Tibial artery (tissue), 4 donors: ENCODE measurements around the gene EEF1A1.
"Not testable (repeated sequence)": the region's sequence is repeated elsewhere in the genome, so short reads cannot be mapped to it uniquely, and the experiment has no call there.

Source experiments
- DNase-seq, 2 donors: peaks; one replicate each; pipeline ENCODE4 v3.0.0-alpha.2; 2019
- H3K27ac ChIP-seq, 2 donors: fragments of 200-600 bp; sonication (generic) in 1 of 2; 1 replicate in 1 of 2; 2 replicates in 1 of 2; pipeline ENCODE4 v1.5.1; 2018 to 2019; ENCODE audit warnings: mild to moderate bottlenecking in 1 of 2
- H3K27me3 ChIP-seq, 2 donors: fragments of 200-600 bp; sonication (generic) in 1 of 2; one replicate each; pipeline versions ENCODE4 v1.5.1 to v1.6.0; 2016 to 2019
- H3K36me3 ChIP-seq, 3 donors: fragments of 200-600 bp; sonication (generic) in 2 of 3; one replicate each; pipeline ENCODE4 v1.5.1; 2016 to 2019; ENCODE audit warnings: mild to moderate bottlenecking in 2 of 3
- H3K4me1 ChIP-seq, 4 donors: fragments of 200-600 bp; sonication (generic) in 2 of 4; 1 replicate in 3 of 4; 2 replicates in 1 of 4; pipeline ENCODE4 v1.5.1; 2016 to 2019
- H3K4me3 ChIP-seq, 2 donors: fragments of 200-600 bp; sonication (generic) in 1 of 2; 1 replicate in 1 of 2; 2 replicates in 1 of 2; pipeline ENCODE4 v1.5.1; 2018 to 2019; ENCODE audit warnings: mild to moderate bottlenecking in 2 of 2
- H3K9me3 ChIP-seq, 3 donors: fragments of 200-600 bp; sonication (generic) in 1 of 3; one replicate each; pipeline ENCODE4 v1.5.1; 2016 to 2019
- intact Hi-C: fragments of 100-400 bp; cut with DNase I; formaldehyde crosslinking; loops from one replicate; pipeline ENCODE4 v1.15.0; 2023; ENCODE audit warnings: low total_unique reads
- TF ChIP-seq, protein P1 (sequence below), 2 experiments: fragments of 200-600 bp in 1 of 2; fragments of 450-650 bp in 1 of 2; IDR thresholded peaks; one replicate each; pipeline ENCODE4 v1.5.1; 2017 to 2019; ENCODE audit warnings: antibody characterized with exemption in 2 of 2, mild to moderate bottlenecking in 1 of 2, moderate library complexity in 1 of 2

EEF1A1 gene

DNA sequence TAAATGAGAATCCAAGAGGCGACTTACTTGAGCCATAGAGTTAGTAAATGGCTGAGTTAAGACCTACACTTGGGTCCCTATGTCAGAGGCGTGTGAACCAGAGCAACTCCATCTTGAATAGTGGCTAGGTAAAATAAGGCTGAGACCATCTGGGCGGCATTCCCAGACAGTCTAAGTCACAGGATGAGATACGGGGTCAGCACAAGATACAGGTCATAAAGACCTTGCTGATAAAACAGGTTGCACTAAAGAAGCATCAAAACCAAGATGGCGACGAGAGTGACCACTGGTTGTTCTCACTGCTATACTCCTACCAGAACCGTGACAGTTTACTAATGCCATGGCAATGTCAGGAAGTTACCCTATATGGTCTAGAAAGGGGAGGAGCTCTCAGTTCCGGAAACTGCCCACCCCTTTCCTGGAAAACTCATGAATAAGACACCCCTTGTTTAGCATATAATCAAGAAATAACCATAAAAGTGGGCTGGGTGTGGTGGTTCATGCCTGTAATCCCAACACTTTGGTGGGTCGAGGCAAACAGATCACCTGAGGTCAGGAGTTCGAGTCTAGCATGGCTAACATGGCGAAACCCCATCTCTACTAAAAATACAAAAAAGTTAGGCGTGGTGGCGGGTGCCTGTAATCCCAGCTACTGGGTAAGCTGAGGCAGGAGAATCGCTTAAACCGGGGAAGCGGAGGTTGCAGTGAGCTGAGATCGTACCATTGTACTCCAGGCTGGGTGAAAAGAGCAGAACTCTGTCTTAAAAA, 43.9 kb upstream of the EEF1A1 start:
- Histone ChIP-seq H3K9me3 (no peaks in the 10 kb centered on the region), H3K4me3 (no peak overlapping the region), H3K36me3 (no peaks in the 10 kb centered on the region), H3K4me1 (no peaks in the 10 kb centered on the region), H3K27me3 (no peaks in the 10 kb centered on the region), H3K27ac (no peak overlapping the region)
- TF ChIP-seq, protein P1, sequence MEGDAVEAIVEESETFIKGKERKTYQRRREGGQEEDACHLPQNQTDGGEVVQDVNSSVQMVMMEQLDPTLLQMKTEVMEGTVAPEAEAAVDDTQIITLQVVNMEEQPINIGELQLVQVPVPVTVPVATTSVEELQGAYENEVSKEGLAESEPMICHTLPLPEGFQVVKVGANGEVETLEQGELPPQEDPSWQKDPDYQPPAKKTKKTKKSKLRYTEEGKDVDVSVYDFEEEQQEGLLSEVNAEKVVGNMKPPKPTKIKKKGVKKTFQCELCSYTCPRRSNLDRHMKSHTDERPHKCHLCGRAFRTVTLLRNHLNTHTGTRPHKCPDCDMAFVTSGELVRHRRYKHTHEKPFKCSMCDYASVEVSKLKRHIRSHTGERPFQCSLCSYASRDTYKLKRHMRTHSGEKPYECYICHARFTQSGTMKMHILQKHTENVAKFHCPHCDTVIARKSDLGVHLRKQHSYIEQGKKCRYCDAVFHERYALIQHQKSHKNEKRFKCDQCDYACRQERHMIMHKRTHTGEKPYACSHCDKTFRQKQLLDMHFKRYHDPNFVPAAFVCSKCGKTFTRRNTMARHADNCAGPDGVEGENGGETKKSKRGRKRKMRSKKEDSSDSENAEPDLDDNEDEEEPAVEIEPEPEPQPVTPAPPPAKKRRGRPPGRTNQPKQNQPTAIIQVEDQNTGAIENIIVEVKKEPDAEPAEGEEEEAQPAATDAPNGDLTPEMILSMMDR (IDR thresholded peaks at IDR 0.05) = no peak
- DNase-seq = no peak
- intact Hi-C loops = no loop called here

DNA sequence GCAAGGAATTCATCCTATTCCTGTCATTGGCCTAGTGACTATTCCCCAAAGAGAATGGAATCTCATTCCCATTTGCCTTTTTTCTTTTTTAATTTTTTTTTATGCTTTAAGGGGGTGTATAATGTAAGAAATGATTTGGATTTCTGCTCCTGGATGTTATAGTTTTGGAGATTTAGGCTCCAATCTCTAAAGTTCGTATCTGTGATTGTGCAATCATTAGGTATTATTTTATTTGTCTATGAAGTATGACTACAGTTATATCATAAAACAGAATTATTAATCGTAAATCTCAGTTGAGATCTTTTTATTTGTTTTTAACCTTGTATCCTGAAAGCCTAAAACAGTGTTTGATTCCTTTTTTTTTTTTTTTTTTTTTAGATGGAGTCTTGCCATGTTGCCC, 41.7 kb upstream of the EEF1A1 start:
- intact Hi-C loops = no loop called here
- TF ChIP-seq, protein P1 (IDR thresholded peaks at IDR 0.05) = no peak
- Histone ChIP-seq H3K27ac (no peak overlapping the region), H3K27me3 (no peaks in the 10 kb centered on the region), H3K36me3 (no peaks in the 10 kb centered on the region), H3K9me3 (no peaks in the 10 kb centered on the region), H3K4me1 (no peaks in the 10 kb centered on the region), H3K4me3 (no peak overlapping the region)
- DNase-seq = no peak

DNA sequence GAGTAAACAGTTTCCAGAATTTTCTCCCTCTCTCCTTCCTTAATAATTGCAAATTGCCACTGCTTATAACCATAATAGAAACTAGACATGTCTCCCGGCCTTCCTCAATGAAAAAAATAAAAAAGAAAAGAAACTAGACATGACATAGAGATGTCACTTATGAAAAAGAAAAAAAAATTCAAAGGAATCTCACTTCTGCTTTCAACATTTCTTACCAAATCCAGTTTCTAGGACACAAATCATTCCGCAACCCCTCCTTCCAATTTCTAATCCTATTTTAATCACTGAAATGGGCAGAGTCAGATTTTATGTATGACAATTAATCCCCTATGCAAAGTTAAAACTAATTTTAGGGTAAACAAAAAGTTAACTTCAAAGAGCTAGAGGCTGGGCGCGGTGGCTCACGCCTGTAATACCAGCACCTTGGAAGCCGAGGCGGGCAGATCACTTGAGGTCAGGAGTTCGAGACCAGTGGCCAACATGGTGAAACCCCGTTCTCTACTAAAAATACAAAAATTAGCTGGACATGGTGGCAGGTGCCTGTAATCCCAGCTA, 40.1 kb upstream of the EEF1A1 start:
- Histone ChIP-seq H3K27me3 (no peaks in the 10 kb centered on the region), H3K27ac (no peak overlapping the region), H3K4me1 (no peaks in the 10 kb centered on the region), H3K9me3 (no peaks in the 10 kb centered on the region), H3K4me3 (no peak overlapping the region), H3K36me3 (no peaks in the 10 kb centered on the region)
- TF ChIP-seq, protein P1 (IDR thresholded peaks at IDR 0.05) = no peak
- intact Hi-C loops = no loop called here
- no peak for DNase-seq

DNA sequence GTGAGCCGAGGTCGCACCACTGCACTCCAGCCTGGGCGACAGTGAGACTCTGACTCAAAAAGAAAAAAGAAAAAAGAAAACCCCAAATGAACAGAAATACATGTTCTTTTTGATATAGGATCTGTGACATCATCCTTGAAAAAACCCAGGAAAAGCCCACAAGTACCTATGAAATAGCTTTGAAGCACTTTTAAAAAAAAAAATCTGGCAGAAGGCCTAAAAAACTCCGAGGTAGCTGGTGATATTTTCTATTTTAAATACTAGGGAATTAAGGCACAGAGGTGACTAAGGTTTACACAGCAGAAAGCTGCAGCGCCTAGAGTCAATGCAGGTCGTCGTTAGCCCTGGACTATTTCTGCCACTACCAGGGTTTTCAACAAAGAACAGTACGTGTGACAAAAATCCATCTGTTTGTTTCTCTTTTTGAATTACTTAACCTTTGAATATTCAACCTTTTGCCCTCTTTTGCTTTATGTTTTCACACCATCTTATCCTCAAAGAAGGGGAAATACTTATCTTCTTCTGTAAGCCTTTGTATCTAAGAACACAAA, 39.4 kb upstream of the EEF1A1 start:
- no peaks in the 10 kb centered on the region for H3K4me1 ChIP-seq
- no peak overlapping the region for H3K4me3 ChIP-seq
- H3K27ac ChIP-seq = no peak overlapping the region
- H3K36me3 ChIP-seq = no peaks in the 10 kb centered on the region
- no peak for DNase-seq
- H3K27me3 ChIP-seq = no peaks in the 10 kb centered on the region
- no peaks in the 10 kb centered on the region for H3K9me3 ChIP-seq
- intact Hi-C loops = no loop called here
- TF ChIP-seq, protein P1 (IDR thresholded peaks at IDR 0.05) = no peak

DNA sequence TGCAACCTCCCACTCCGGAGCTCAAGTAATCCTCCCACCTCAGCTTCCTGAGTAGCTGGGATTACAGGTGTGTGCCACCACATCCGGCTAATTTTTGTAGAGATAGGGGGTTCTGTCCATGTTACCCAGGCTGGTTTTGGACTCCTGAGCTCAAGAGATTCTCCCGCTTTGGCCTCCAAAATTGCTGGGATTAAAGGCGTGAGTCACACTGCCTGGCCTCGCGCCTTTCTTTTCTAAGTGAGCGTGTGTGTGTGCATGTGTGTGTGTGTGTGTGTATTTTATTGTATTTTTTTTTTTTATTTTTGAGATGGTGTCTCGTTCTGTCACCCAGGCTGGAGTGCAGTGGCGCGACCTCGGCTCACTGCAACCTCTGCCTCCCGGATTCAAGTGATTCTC, 38.6 kb upstream of the EEF1A1 start:
- intact Hi-C loops, H3K27me3 ChIP-seq, H3K36me3 ChIP-seq, H3K4me3 ChIP-seq, H3K27ac ChIP-seq, H3K4me1 ChIP-seq, H3K9me3 ChIP-seq, DNase-seq: not testable (repeated sequence)

DNA sequence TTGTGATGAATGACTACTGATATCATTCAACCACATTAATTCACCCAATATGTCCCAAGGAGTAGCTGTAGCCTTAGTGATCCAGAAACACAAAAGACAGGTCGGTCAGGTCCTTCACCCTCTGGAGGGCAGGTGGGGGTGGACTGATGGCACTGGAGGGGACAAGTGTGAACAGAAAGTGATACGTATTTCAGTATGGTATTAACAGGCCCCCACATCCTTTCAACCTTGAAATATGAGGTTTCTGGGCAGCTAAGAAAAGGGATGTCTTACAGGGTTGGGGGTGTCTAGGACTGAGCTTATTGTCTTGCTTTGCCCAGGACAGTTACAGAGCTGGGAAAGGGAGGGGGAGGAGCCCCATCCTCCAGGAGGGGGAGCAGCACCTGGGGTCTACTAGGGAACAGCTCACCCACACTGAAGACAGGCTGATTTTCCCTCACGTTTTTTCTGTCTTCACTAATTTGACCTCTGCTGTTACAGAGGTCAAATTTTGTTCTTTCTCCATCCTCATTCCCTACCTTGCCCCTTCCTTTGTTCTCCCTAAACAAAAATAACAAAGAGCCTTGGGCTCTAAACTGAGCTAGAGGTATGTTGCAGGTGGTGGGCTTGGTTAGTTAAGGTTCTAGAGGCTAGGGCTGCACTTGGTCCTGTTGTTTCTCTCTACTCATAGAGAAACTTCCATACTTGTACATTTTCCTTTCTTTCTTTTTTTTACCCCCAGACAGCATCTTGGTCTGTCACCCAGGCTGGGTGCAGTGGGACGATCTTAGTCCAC, 38.0 kb upstream of the EEF1A1 start:
- no peaks in the 10 kb centered on the region for H3K36me3 ChIP-seq
- H3K27ac ChIP-seq = no peak overlapping the region
- no peak overlapping the region for H3K4me3 ChIP-seq
- TF ChIP-seq, protein P1 (IDR thresholded peaks at IDR 0.05) = no peak
- intact Hi-C loops = no loop called here
- H3K4me1 ChIP-seq = no peaks in the 10 kb centered on the region
- no peak for DNase-seq
- no peaks in the 10 kb centered on the region for H3K9me3 ChIP-seq
- H3K27me3 ChIP-seq = no peaks in the 10 kb centered on the region
